ENCODE results near the gene IFT122. TPM values are rescaled to one million over a fixed set of nuclear protein-coding genes. Genes with fewer than 3 reads are reported as not detected.

IFT122 gene
- total and polyA plus RNA-seq, 7 donors = 4.2 to 21.4 (median 15.8) TPM

DNA sequence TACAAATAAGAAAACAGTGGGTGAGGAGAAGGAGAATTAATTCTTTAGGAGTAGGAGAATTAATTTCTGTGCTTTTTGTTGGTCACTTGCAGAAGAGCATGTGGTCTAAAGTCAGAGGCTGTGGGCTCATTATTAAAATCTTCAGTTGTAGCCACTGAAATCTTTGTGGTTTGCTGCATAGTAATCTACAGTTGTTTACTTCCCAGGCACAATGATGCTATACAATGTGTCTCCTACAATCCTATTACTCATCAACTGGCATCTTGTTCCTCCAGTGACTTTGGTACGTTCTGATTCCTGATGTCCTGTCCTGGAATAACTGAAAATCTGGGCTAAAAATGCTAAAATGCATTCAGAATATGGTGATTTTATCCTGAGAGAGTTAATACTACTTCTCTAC is 21.0 kb downstream of the IFT122 start:
- Histone ChIP-seq H3K36me3 (peaks cover 0 to 54% (median 3%) of the 10 kb centered on the region in 4 donors), H3K27ac (no peak overlapping the region)
- 93 to 94% methylated on average over 1 of the region's 1 CpG for WGBS, 2 donors

GRCh38 chr3:129461461-129462146 is 21.6 kb downstream of the IFT122 start:
- Histone ChIP-seq H3K4me1 (no peaks in the 10 kb centered on the region), H3K9me3 (no peaks in the 10 kb centered on the region), H3K27me3 (no peaks in the 10 kb centered on the region), H3K27ac (no peak overlapping the region), H3K36me3 (peaks cover 0 to 49% (median 3%) of the 10 kb centered on the region in 4 donors), H3K4me3 (no peak overlapping the region)
- 85 to 95% methylated on average over 6 of the region's 6 CpGs for WGBS, 2 donors
- DNase-seq = no peak
- TF ChIP-seq EP300 (IDR thresholded peaks at IDR 0.05) (no peak), POLR2AphosphoS5 (IDR thresholded peaks at IDR 0.05) (no peak), CTCF (IDR thresholded peaks at IDR 0.05) (no peak), POLR2A (IDR thresholded peaks at IDR 0.05) (no peak)
- intact Hi-C loops (cut with DNase I) = no loop called here

More for the DNA sequence above, 21.0 kb downstream of the IFT122 start:
- intact Hi-C loops (cut with DNase I) = no loop called here
- H3K4me1 ChIP-seq = no peaks in the 10 kb centered on the region
- no peaks in the 10 kb centered on the region for H3K9me3 ChIP-seq
- TF ChIP-seq POLR2AphosphoS5 (IDR thresholded peaks at IDR 0.05) = no peak
- TF ChIP-seq POLR2A (IDR thresholded peaks at IDR 0.05) = no peak
- TF ChIP-seq CTCF (IDR thresholded peaks at IDR 0.05) = no peak
- DNase-seq = no peak
- no peaks in the 10 kb centered on the region for H3K27me3 ChIP-seq
- H3K4me3 ChIP-seq = no peak overlapping the region

GRCh38 chr3:129462361-129462968 is 22.4 kb downstream of the IFT122 start:
- Histone ChIP-seq H3K4me1 (no peaks in the 10 kb centered on the region), H3K27me3 (no peaks in the 10 kb centered on the region), H3K36me3 (peaks cover 0 to 48% (median 3%) of the 10 kb centered on the region in 4 donors), H3K4me3 (no peak overlapping the region), H3K27ac (no peak overlapping the region), H3K9me3 (no peaks in the 10 kb centered on the region)
- intact Hi-C loops (cut with DNase I) = no loop called here
- DNase-seq = no peak
- 91 to 93% methylated on average over 3 of the region's 3 CpGs for WGBS, 2 donors
- TF ChIP-seq POLR2A (IDR thresholded peaks at IDR 0.05) = no peak
- TF ChIP-seq CTCF (IDR thresholded peaks at IDR 0.05) = no peak
- TF ChIP-seq POLR2AphosphoS5 (IDR thresholded peaks at IDR 0.05) = no peak
- TF ChIP-seq EP300 (IDR thresholded peaks at IDR 0.05) = no peak

DNA sequence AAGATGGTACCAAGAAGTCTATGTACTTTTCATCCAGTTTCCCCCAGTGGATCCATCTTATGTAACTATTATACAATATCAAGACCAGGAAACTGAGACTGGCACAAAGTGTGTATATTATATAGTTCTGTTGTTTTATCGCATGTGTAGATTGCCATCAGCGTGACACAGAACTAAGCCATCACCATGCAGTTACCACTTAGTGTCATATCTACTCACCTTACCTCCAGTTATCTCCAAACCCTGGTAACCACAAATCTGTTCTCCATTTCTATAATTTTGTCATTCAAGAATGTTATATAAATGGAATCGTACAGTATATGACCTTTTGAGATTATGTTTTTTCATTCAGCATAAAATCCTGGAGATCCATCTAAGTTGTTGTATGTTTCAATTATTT is 23.1 kb downstream of the IFT122 start:
- 95 to 98% methylated on average over 3 of the region's 3 CpGs for WGBS, 2 donors
- no peak for DNase-seq
- no peak overlapping the region for H3K27ac ChIP-seq
- peaks cover 0 to 54% (median 3%) of the 10 kb centered on the region in 4 donors for H3K36me3 ChIP-seq
- intact Hi-C loops (cut with DNase I) = no loop called here
- H3K9me3 ChIP-seq = no peaks in the 10 kb centered on the region
- TF ChIP-seq POLR2AphosphoS5 (IDR thresholded peaks at IDR 0.05) (no peak), EP300 (IDR thresholded peaks at IDR 0.05) (no peak), CTCF (IDR thresholded peaks at IDR 0.05) (no peak), POLR2A (IDR thresholded peaks at IDR 0.05) (no peak)
- no peaks in the 10 kb centered on the region for H3K4me1 ChIP-seq
- no peaks in the 10 kb centered on the region for H3K27me3 ChIP-seq
- H3K4me3 ChIP-seq = no peak overlapping the region
